ENCODE measurements around the gene PRKN. TPM values are rescaled to one million over a fixed set of nuclear protein-coding genes. Genes with fewer than 3 reads are reported as not detected.

PRKN gene
- total RNA-seq, 2 donors from 2014 or later, result 10.7 to 21.2 TPM

GRCh38 chr6:162722633-162723032, 4.9 kb downstream of the PRKN start:
- no peak overlapping the region for H3K27ac ChIP-seq
- WGBS, result 98% methylated on average over 1 of the region's 1 CpG

DNA sequence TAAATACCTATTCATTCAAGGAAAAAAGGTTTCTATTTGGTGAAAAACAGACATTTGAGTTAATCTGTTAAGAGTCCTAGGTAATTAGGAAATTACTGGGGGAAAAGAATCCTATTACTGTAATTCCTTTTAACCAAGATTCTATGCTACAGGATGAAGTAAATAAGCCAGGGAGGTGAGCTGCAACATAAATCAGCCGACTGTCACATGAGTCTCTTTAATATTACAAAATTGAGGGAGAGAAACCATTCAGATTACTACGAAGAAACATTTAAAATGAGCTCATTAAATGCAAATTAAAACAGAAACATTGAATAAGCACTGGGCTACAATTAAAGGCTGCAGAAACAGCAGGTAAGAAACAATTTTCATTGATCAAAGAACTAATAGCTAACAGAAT, 5.3 kb downstream of the PRKN start:
- Histone ChIP-seq H3K27me3 (replicated peaks; ENCODE audit: insufficient read depth) (no peaks in the 10 kb centered on the region), H3K4me3 (no peak overlapping the region), H3K4me1 (replicated peaks) (no peaks in the 10 kb centered on the region), H3K36me3 (no peaks in the 10 kb centered on the region), H3K9me3 (no peaks in the 10 kb centered on the region), H3K27ac (no peak overlapping the region)
- intact Hi-C loops (cut with DNase I), result loop anchor here (10.0 kb wide), 1 partner anchor 97 kb away; no protein-coding TSS in a partner anchor
- WGBS, result 86% methylated on average over 2 of the region's 2 CpGs
- TF ChIP-seq POLR2A (IDR thresholded peaks at IDR 0.05) (no peak), POLR2AphosphoS5 (IDR thresholded peaks at IDR 0.05) (no peak)
- no peak for DNase-seq (ENCODE audit: low spot score)

More at GRCh38 chr6:162722633-162723032, 4.9 kb downstream of the PRKN start:
- Histone ChIP-seq H3K4me3 (no peak overlapping the region), H3K36me3 (no peaks in the 10 kb centered on the region), H3K4me1 (replicated peaks) (no peaks in the 10 kb centered on the region), H3K27me3 (replicated peaks; ENCODE audit: insufficient read depth) (no peaks in the 10 kb centered on the region), H3K9me3 (no peaks in the 10 kb centered on the region)
- no peak for DNase-seq (ENCODE audit: low spot score)
- intact Hi-C loops (cut with DNase I), result loop anchor here (10.0 kb wide), 1 partner anchor 98 kb away; no protein-coding TSS in a partner anchor
- TF ChIP-seq POLR2AphosphoS5 (IDR thresholded peaks at IDR 0.05), result no peak
- no peak for TF ChIP-seq CTCF (IDR thresholded peaks at IDR 0.05)

- no peak overlapping the region for H3K27ac ChIP-seq
- DNase-seq (ENCODE audit: low spot score), result no peak
- no peaks in the 10 kb centered on the region for H3K4me1 ChIP-seq (replicated peaks)
- 100% methylated on average over 2 of the region's 2 CpGs for WGBS
- intact Hi-C loops (cut with DNase I), result loop anchor here (10.0 kb wide), 1 partner anchor 97 kb away; no protein-coding TSS in a partner anchor
- no peaks in the 10 kb centered on the region for H3K27me3 ChIP-seq (replicated peaks; ENCODE audit: insufficient read depth)
- no peaks in the 10 kb centered on the region for H3K36me3 ChIP-seq
- TF ChIP-seq POLR2A (IDR thresholded peaks at IDR 0.05) (no peak), CTCF (IDR thresholded peaks at IDR 0.05) (no peak), POLR2AphosphoS5 (IDR thresholded peaks at IDR 0.05) (no peak)
- H3K4me3 ChIP-seq, result no peak overlapping the region
- no peaks in the 10 kb centered on the region for H3K9me3 ChIP-seq
Observed at GRCh38 chr6:162721404-162721687, 6.2 kb downstream of the PRKN start.

DNA sequence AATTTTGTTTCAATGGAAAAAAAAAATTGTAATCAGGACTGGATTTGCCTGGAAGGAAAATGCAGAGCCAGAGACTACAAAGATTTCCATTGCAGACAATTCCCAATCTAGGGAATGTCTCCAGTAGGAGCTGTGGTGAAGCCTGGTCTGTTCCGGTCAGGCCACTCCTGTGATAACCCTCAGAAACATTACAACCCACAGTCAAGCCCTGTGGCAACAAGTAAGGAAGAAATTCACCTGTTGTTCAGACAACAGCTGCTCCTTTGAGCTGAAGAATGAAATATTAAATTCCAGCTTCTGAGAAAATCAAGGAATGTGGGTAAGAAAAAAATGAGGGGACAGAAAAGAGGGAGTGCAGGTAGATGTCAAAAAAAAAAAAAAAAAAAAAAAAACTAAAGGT, 8.0 kb downstream of the PRKN start:
- Histone ChIP-seq H3K36me3 (no peaks in the 10 kb centered on the region), H3K27me3 (replicated peaks; ENCODE audit: insufficient read depth) (no peaks in the 10 kb centered on the region), H3K4me3 (no peak overlapping the region), H3K4me1 (replicated peaks) (no peaks in the 10 kb centered on the region), H3K27ac (no peak overlapping the region), H3K9me3 (no peaks in the 10 kb centered on the region)
- no peak for DNase-seq (ENCODE audit: low spot score)
- TF ChIP-seq POLR2AphosphoS5 (IDR thresholded peaks at IDR 0.05) (no peak), CTCF (IDR thresholded peaks at IDR 0.05) (no peak), POLR2A (IDR thresholded peaks at IDR 0.05) (no peak)
- intact Hi-C loops (cut with DNase I), result no loop called here
- 100% methylated on average over 1 of the region's 1 CpG for WGBS

DNA sequence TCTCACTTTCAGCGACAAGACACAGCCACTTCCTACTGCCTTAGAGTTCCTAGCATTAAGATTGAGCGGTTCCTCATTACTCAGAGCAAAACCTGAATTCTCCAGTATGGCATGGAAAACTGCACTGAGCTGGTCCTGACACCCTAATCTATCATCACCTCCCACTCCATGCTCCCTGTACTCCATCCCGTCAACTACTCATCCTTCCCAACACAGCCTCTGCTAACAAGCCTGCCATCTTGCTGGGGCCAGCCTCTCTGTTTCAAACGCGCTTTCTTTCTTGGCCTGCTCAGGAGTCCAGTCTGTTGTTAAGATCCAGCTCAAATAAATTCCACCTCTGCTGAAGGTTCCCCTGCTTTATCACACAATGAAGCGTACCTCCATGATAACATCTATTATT, 12.0 kb downstream of the PRKN start:
- Histone ChIP-seq H3K9me3 (no peaks in the 10 kb centered on the region), H3K4me3 (no peak overlapping the region), H3K36me3 (no peaks in the 10 kb centered on the region), H3K27ac (no peak overlapping the region), H3K4me1 (replicated peaks) (no peaks in the 10 kb centered on the region), H3K27me3 (replicated peaks; ENCODE audit: insufficient read depth) (no peaks in the 10 kb centered on the region)
- DNase-seq (ENCODE audit: low spot score), result no peak
- TF ChIP-seq POLR2AphosphoS5 (IDR thresholded peaks at IDR 0.05), result no peak
- no peak for TF ChIP-seq CTCF (IDR thresholded peaks at IDR 0.05)
- no peak for TF ChIP-seq POLR2A (IDR thresholded peaks at IDR 0.05)
- 87% methylated on average over 6 of the region's 6 CpGs for WGBS
- intact Hi-C loops (cut with DNase I), result no loop called here
